Loucy (cell line): Measurements from ENCODE around the gene KLF6.

ENCODE experiments used
- H2AFZ ChIP-seq: fragments of 200-600 bp; sonication (generic); 2 replicates; pipeline ENCODE4 v1.6.0; 2016; ENCODE audit warnings: antibody characterized with exemption, mild to moderate bottlenecking, low read length, moderate library complexity
- H3F3A ChIP-seq: fragments of 200-600 bp; 2 replicates; pipeline ENCODE4 v1.6.0; 2016; ENCODE audit warnings: antibody characterized with exemption, low read depth, mild to moderate bottlenecking
- H3K27me3 ChIP-seq: fragments of 200-600 bp; sonication (generic); 2 replicates; pipeline ENCODE4 v1.6.1; 2014; ENCODE audit warnings: low read length, mild to moderate bottlenecking; ENCODE audit not compliant: insufficient read depth, poor library complexity, severe bottlenecking
- H3K36me3 ChIP-seq: fragments of 200-600 bp; sonication (generic); 2 replicates; pipeline ENCODE4 v1.6.1; 2016; ENCODE audit warnings: low read length; ENCODE audit not compliant: insufficient read depth
- H3K4me1 ChIP-seq: fragments of 200-600 bp; sonication (generic); 2 replicates; pipeline ENCODE4 v1.5.1; 2014; ENCODE audit warnings: low read length, mild to moderate bottlenecking; ENCODE audit not compliant: insufficient read depth, poor library complexity, severe bottlenecking
- H3K4me2 ChIP-seq: fragments of 200-600 bp; sonication (generic); 2 replicates; pipeline ENCODE4 v1.6.0; 2014; ENCODE audit warnings: antibody characterized with exemption, low read length, low read depth, mild to moderate bottlenecking; ENCODE audit not compliant: poor library complexity, severe bottlenecking
- H3K4me3 ChIP-seq: fragments of 200-600 bp; sonication (generic); 2 replicates; pipeline ENCODE4 v1.5.1; 2014; ENCODE audit warnings: low read length, mild to moderate bottlenecking, mixed read lengths; ENCODE audit not compliant: poor library complexity, severe bottlenecking
- H3K79me2 ChIP-seq: fragments of 200-600 bp; sonication (generic); 2 replicates; pipeline ENCODE4 v1.6.1; 2014; ENCODE audit warnings: low read length; ENCODE audit not compliant: insufficient read depth
- H3K9ac ChIP-seq: fragments of 200-600 bp; sonication (generic); 2 replicates; pipeline ENCODE4 v1.6.0; 2014; ENCODE audit warnings: mild to moderate bottlenecking, low read depth, low read length, moderate library complexity; ENCODE audit not compliant: poor library complexity, severe bottlenecking
- H3K9me2 ChIP-seq: fragments of 200-600 bp; sonication (generic); replicated peaks from 2 replicates; pipeline ENCODE4 v1.6.1; 2016; ENCODE audit warnings: low read depth, low read length, mixed read lengths
- H3K9me3 ChIP-seq: fragments of 200-600 bp; sonication (generic); 2 replicates; pipeline ENCODE4 v1.6.1; 2014; ENCODE audit warnings: mild to moderate bottlenecking, antibody characterized with exemption, low read length, low read depth; ENCODE audit not compliant: insufficient read depth
- H4K20me1 ChIP-seq: fragments of 200-600 bp; sonication (generic); 2 replicates; pipeline ENCODE4 v1.6.0; 2014; ENCODE audit warnings: antibody characterized with exemption, low read length, mild to moderate bottlenecking; ENCODE audit not compliant: insufficient read depth, poor library complexity, severe bottlenecking
- CTCF ChIP-seq: fragments of 200-600 bp; sonication (generic); conservative IDR thresholded peaks from 2 replicates; pipeline ENCODE4 v1.5.1; 2014; ENCODE audit warnings: mild to moderate bottlenecking, antibody characterized with exemption, low read length
- EZH2phosphoT487 ChIP-seq: fragments of 200-600 bp; IDR thresholded peaks from 2 replicates; pipeline ENCODE4 v1.6.1; 2018; ENCODE audit warnings: antibody characterized with exemption, mild to moderate bottlenecking, moderate library complexity, borderline replicate concordance

Gene KLF6

GRCh38 chr10:3787016-3787400 is 2.0 kb upstream of the KLF6 start:
- no peaks in the 10 kb centered on the region for H3K27me3 ChIP-seq
- no peak overlapping the region for H2AFZ ChIP-seq
- TF ChIP-seq EZH2phosphoT487 (no peak), CTCF (no peak)
- peaks cover 5% of the 10 kb centered on the region; the same call in 1 of the 2 replicates for H3F3A ChIP-seq
- H3K4me2 ChIP-seq: no peak overlapping the region
- peaks cover 19% of the 10 kb centered on the region for H3K4me1 ChIP-seq
- no peaks in the 10 kb centered on the region for H3K36me3 ChIP-seq
- H3K79me2 ChIP-seq: peaks cover 29% of the 10 kb centered on the region
- no peaks in the 10 kb centered on the region for H3K9me2 ChIP-seq
- peaks cover 11% of the 10 kb centered on the region; the same call in 1 of the 2 replicates for H3K9me3 ChIP-seq
- H4K20me1 ChIP-seq: peaks cover 24% of the 10 kb centered on the region
- no peak overlapping the region for H3K9ac ChIP-seq
- H3K4me3 ChIP-seq: no peak overlapping the region

DNA sequence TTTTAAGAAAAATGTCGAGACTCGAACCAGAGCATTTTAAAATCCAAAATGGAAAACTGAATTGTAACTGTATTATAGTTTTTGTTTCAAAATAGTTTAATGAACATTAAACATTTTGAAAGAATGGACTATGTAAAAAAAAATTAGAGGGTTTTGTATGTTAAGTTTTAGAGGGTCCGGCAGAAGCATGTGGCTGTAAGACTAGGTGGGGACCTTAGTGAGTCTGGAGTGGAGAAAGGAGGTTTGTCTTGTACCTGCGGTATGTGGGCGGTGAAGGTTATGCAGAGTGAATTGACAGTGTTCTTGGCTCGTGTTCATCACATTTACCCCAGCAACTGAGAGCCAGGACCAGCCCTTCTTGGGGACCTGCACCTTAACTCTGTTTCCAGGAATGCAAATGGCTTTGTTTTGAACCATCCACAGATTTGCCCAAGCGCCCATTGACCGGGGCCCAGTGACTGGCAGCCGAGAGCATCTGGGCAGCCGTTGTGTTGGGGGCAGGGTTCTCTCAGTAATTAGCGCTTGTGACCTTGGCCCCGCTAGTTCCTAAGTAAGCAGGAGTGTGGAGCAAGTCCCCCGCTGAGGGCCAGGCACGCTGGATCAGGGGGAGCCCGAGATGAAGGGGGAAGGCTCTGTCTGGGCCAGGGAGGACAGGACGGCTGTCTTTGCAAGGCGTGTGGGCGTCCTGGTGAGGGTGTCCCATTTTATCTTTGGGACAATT is 1.4 kb upstream of the KLF6 start:
- Histone ChIP-seq H3K4me1 (peaks cover 24% of the 10 kb centered on the region), H3K36me3 (peaks cover 4% of the 10 kb centered on the region; the same call in 1 of the 2 replicates), H3K79me2 (peaks cover 35% of the 10 kb centered on the region), H3K27me3 (no peaks in the 10 kb centered on the region), H4K20me1 (peaks cover 29% of the 10 kb centered on the region), H3K9ac (peak overlapping the region; percentile 97), H3K4me3 (peak overlapping the region; percentile 82), H3F3A (peaks cover 5% of the 10 kb centered on the region; the same call in 1 of the 2 replicates), H3K4me2 (peak overlapping the region; percentile 86), H2AFZ (no peak overlapping the region), H3K9me3 (peaks cover 11% of the 10 kb centered on the region; the same call in 1 of the 2 replicates), H3K9me2 (no peaks in the 10 kb centered on the region)
- TF ChIP-seq CTCF (no peak), EZH2phosphoT487 (no peak)

DNA sequence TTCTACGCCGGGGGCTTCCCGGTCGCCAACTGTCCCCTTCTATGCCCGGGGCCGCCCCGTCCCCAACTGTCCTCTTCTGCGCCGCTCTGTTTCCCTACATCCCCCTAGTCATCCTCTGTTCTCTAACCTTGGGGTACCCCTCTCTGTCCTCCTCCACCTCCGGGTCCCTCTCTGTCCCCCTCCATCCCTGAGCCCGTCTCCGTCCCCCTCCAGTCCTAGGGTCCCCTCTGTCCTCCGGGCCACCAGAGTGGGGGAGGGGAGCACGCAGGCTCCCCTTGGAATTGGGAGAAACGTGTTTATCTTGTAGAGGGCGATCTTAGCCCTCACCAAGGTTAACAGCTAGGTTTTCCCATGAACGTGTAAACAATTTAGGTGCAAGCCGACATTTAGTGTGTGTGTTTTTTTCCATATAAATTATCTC is 852 bp upstream of the KLF6 start:
- peaks cover 41% of the 10 kb centered on the region for H3K79me2 ChIP-seq
- peaks cover 34% of the 10 kb centered on the region for H4K20me1 ChIP-seq
- no peak for TF ChIP-seq CTCF
- TF ChIP-seq EZH2phosphoT487: no peak
- peak overlapping the region; percentile 97 for H3K9ac ChIP-seq
- no peaks in the 10 kb centered on the region for H3K9me2 ChIP-seq
- no peaks in the 10 kb centered on the region for H3K27me3 ChIP-seq
- H3K9me3 ChIP-seq: peaks cover 11% of the 10 kb centered on the region; the same call in 1 of the 2 replicates
- peaks cover 10% of the 10 kb centered on the region; the same call in 1 of the 2 replicates for H3K36me3 ChIP-seq
- H2AFZ ChIP-seq: peak overlapping the region; percentile 61
- H3K4me1 ChIP-seq: peaks cover 30% of the 10 kb centered on the region
- peaks cover 5% of the 10 kb centered on the region; the same call in 1 of the 2 replicates for H3F3A ChIP-seq
- H3K4me3 ChIP-seq: peak overlapping the region; percentile 82
- peak overlapping the region; percentile 86 for H3K4me2 ChIP-seq
